EH (cell line): Measurements from ENCODE around the gene PDE4B.

ENCODE experiments used
- DNase-seq: peaks from one replicate; pipeline ENCODE4 v3.0.0-alpha.2; 2015; ENCODE audit warnings: low read depth

PDE4B gene

GRCh38 chr1:66312271-66312990 is 519.7 kb downstream of the PDE4B start:
- no peak for DNase-seq

- DNase-seq, result peak; percentile 69
These were observed 520.7 kb downstream of the PDE4B start for GRCh38 chr1:66313429-66313828.

- DNase-seq, result peak; percentile 45
These were observed 523.0 kb downstream of the PDE4B start for GRCh38 chr1:66315671-66316070.

GRCh38 chr1:66316464-66317247 is 524.0 kb downstream of the PDE4B start:
- no peak for DNase-seq

GRCh38 chr1:66317248-66317515 is 524.5 kb downstream of the PDE4B start:
- no peak for DNase-seq

GRCh38 chr1:66320231-66320630 is 527.5 kb downstream of the PDE4B start:
- DNase-seq, result no peak

- peak; percentile 88 for DNase-seq
These were observed 529.8 kb downstream of the PDE4B start for GRCh38 chr1:66322462-66322861.

GRCh38 chr1:66323958-66324625 is 531.4 kb downstream of the PDE4B start:
- DNase-seq, result no peak

- no peak for DNase-seq
These were observed 533.1 kb downstream of the PDE4B start for GRCh38 chr1:66325594-66326380.

GRCh38 chr1:66326867-66327266 is 534.2 kb downstream of the PDE4B start:
- no peak for DNase-seq

GRCh38 chr1:66327588-66327987 is 534.9 kb downstream of the PDE4B start:
- no peak for DNase-seq

GRCh38 chr1:66328896-66329295 is 536.2 kb downstream of the PDE4B start:
- DNase-seq, result no peak

- DNase-seq, result peak; percentile 61
These were observed 538.0 kb downstream of the PDE4B start for GRCh38 chr1:66330722-66331141.

GRCh38 chr1:66331658-66332547 is 539.2 kb downstream of the PDE4B start:
- DNase-seq, result peak; percentile 93

- DNase-seq, result no peak
These were observed 539.8 kb downstream of the PDE4B start for GRCh38 chr1:66332548-66332901.

GRCh38 chr1:66333466-66334199 is 540.9 kb downstream of the PDE4B start:
- DNase-seq, result peak; percentile 54

- peak; percentile 53 for DNase-seq
These were observed 541.6 kb downstream of the PDE4B start for GRCh38 chr1:66334318-66334717.

- DNase-seq, result no peak
These were observed 542.4 kb downstream of the PDE4B start for GRCh38 chr1:66335125-66335524.

- DNase-seq, result peak; percentile 83
These were observed 543.4 kb downstream of the PDE4B start for GRCh38 chr1:66335859-66336640.

GRCh38 chr1:66336641-66336990 is 543.9 kb downstream of the PDE4B start:
- no peak for DNase-seq
